ENCODE results near the gene ZNF215. TPM values are rescaled to one million over a fixed set of nuclear protein-coding genes. Genes with fewer than 3 reads are reported as not detected.

ZNF215 gene
- total and polyA plus RNA-seq, 10 donors: 0.26 to 8.4 (median 3.6) TPM

GRCh38 chr11:6986487-6986886 lies 60.3 kb downstream of the ZNF215 start:
- no peak overlapping the region for H3K4me3 ChIP-seq
- no peaks in the 10 kb centered on the region for H3K27me3 ChIP-seq (replicated peaks in 1 of 7)
- DNase-seq: no peak
- H3K27ac ChIP-seq: no peak overlapping the region
- H3K4me1 ChIP-seq: no peaks in the 10 kb centered on the region
- TF ChIP-seq CTCF (IDR thresholded peaks at IDR 0.05 in 8 of 11, conservative IDR thresholded peaks at IDR 0.05 in 3 of 11): no peak
- TF ChIP-seq POLR2AphosphoS5 (IDR thresholded peaks at IDR 0.05): no peak
- no peak for TF ChIP-seq POLR2A (IDR thresholded peaks at IDR 0.05)
- H3K36me3 ChIP-seq: no peaks in the 10 kb centered on the region
- 53 to 76% (median 70%) methylated on average over 1 of the region's 1 CpG for WGBS, 5 donors
- no peaks in the 10 kb centered on the region for H3K9me3 ChIP-seq
- intact Hi-C loops (cut with DNase I; ENCODE audit: low total_unique reads): no loop called here

GRCh38 chr11:6988506-6988905 lies 62.3 kb downstream of the ZNF215 start:
- intact Hi-C loops (cut with DNase I; ENCODE audit: low total_unique reads): no loop called here
- H3K4me1 ChIP-seq: no peaks in the 10 kb centered on the region
- H3K27me3 ChIP-seq (replicated peaks in 1 of 7): no peaks in the 10 kb centered on the region
- H3K27ac ChIP-seq: no peak overlapping the region
- no peaks in the 10 kb centered on the region for H3K36me3 ChIP-seq
- H3K9me3 ChIP-seq: no peaks in the 10 kb centered on the region
- no peak for DNase-seq
- H3K4me3 ChIP-seq: no peak overlapping the region
- TF ChIP-seq CTCF (IDR thresholded peaks at IDR 0.05 in 8 of 11, conservative IDR thresholded peaks at IDR 0.05 in 3 of 11) (no peak), POLR2AphosphoS5 (IDR thresholded peaks at IDR 0.05) (no peak), POLR2A (IDR thresholded peaks at IDR 0.05) (no peak)

- H3K4me1 ChIP-seq: no peaks in the 10 kb centered on the region
- 69 to 84% (median 76%) methylated on average over 6 of the region's 6 CpGs for WGBS, 5 donors
- TF ChIP-seq CTCF (IDR thresholded peaks at IDR 0.05 in 8 of 11, conservative IDR thresholded peaks at IDR 0.05 in 3 of 11) (no peak), POLR2AphosphoS5 (IDR thresholded peaks at IDR 0.05) (no peak), POLR2A (IDR thresholded peaks at IDR 0.05) (no peak)
- no peak for DNase-seq
- no peak overlapping the region for H3K4me3 ChIP-seq
- H3K36me3 ChIP-seq: no peaks in the 10 kb centered on the region
- intact Hi-C loops (cut with DNase I; ENCODE audit: low total_unique reads): no loop called here
- no peak overlapping the region for H3K27ac ChIP-seq
- H3K27me3 ChIP-seq (replicated peaks in 1 of 7): no peaks in the 10 kb centered on the region
- H3K9me3 ChIP-seq: no peaks in the 10 kb centered on the region
These were observed 65.0 kb downstream of the ZNF215 start for GRCh38 chr11:6991227-6991626.

- DNase-seq: no peak
- H3K27ac ChIP-seq: no peak overlapping the region
- no peak overlapping the region for H3K4me3 ChIP-seq
- no peaks in the 10 kb centered on the region for H3K27me3 ChIP-seq (replicated peaks in 1 of 7)
- H3K9me3 ChIP-seq: no peaks in the 10 kb centered on the region
- TF ChIP-seq POLR2A (IDR thresholded peaks at IDR 0.05): no peak
- no peak for TF ChIP-seq POLR2AphosphoS5 (IDR thresholded peaks at IDR 0.05)
- no peak for TF ChIP-seq CTCF (IDR thresholded peaks at IDR 0.05 in 8 of 11, conservative IDR thresholded peaks at IDR 0.05 in 3 of 11)
- H3K36me3 ChIP-seq: no peaks in the 10 kb centered on the region
- WGBS, 5 donors: 75 to 85% (median 79%) methylated on average over 2 of the region's 2 CpGs
- intact Hi-C loops (cut with DNase I; ENCODE audit: low total_unique reads): no loop called here
- no peaks in the 10 kb centered on the region for H3K4me1 ChIP-seq
These were observed 65.8 kb downstream of the ZNF215 start for GRCh38 chr11:6992026-6992425.
